Measurements from ENCODE around the gene ATXN1. TPM values are rescaled to one million over a fixed set of nuclear protein-coding genes. Genes with fewer than 3 reads are reported as not detected.

ATXN1 gene
- polyA plus RNA-seq, 1 donor (not counting 4 experiments of a cell fraction or from before 2014, with no cell fraction given): 9.7 TPM

DNA sequence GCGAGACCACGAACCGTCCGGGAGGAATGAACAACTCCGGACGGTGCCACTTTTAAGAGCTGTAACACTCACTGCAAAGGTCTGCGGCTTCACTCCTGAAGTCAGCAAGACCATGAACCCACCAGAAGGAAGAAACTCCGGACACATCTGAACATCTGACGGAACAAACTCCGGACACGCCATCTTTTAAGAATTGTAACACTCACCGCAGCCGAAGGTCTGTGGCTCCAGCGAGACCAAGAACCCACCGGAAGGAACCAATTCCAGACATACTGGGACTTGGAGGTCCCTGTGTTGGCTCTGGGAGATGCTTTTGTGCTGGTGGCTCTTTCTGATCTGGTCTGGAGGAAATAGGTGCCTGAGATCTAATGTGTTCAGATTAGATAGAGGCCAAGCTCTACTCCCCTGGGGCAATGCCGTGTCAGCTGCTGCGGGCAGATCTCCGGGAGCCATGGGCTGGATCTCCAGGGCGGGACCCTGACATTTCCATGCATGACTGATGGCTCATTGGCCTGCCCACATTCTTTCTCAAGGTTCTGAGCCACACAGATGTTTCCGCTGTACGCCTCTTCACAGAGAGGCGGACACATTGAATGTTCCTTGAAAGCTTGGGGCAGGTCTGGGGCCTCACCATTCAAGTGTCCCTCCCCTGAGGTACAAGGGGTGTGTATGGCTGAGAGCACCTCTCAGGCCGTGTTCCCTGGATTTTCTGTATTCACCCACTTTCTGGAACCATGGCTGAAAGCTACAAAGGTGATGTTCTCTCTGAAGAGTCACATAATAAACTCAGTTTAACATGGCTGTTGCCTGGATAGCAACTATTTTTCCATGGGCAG is 493.6 kb downstream of the ATXN1 start:
- no peak overlapping the region for H3K27ac ChIP-seq (ENCODE audit: control insufficient read depth, insufficient read depth, low read length)
- FAIRE-seq (no peak), DNase-seq (ENCODE audit: low read depth, low spot score) (no peak)
- no peaks in the 10 kb centered on the region for H3K9me3 ChIP-seq (ENCODE audit: control insufficient read depth, low read depth, low read length)
- H3K79me2 ChIP-seq (ENCODE audit: control insufficient read depth, insufficient read depth, low read length): no peaks in the 10 kb centered on the region
- dilution Hi-C loops (cut with MboI; ENCODE audit: extremely low pct_ligation_motif_present, low sequenced_read_pairs): no loop called here
- no peak overlapping the region for H3K9ac ChIP-seq (ENCODE audit: control insufficient read depth, extremely low read depth, insufficient read depth, low read length)
- TF ChIP-seq CTCF (optimal IDR thresholded peaks at IDR 0.05 in 1 of 3, IDR thresholded peaks at IDR 0.05 in 1 of 3, conservative IDR thresholded peaks at IDR 0.05 in 1 of 3; ENCODE audit: extremely low read depth in 1 of 3, insufficient read depth in 2 of 3, low read length in 3 of 3) (no peak), EZH2 (IDR thresholded peaks at IDR 0.05; ENCODE audit: low read length) (no peak)
- H3K4me1 ChIP-seq (ENCODE audit: control insufficient read depth, extremely low read depth, insufficient read depth, low read length): no peaks in the 10 kb centered on the region
- H3K27me3 ChIP-seq (ENCODE audit: control insufficient read depth, extremely low read depth, insufficient read depth, low read length): no peaks in the 10 kb centered on the region
- no peak overlapping the region for H2AFZ ChIP-seq (ENCODE audit: control insufficient read depth, low read length)
- no peak overlapping the region for H3K4me3 ChIP-seq (ENCODE audit: control insufficient read depth in 2 of 3, extremely low read depth in 1 of 3, insufficient read depth in 2 of 3, low read depth in 1 of 3, low read length in 3 of 3)
- H3K9me1 ChIP-seq (ENCODE audit: control insufficient read depth, extremely low read depth, insufficient read depth, low read length): no peaks in the 10 kb centered on the region
- no peaks in the 10 kb centered on the region for H4K20me1 ChIP-seq (ENCODE audit: control insufficient read depth, extremely low read depth, insufficient read depth, low read length)
- H3K4me2 ChIP-seq (ENCODE audit: control insufficient read depth, extremely low read depth, insufficient read depth, low read depth, low read length): no peak overlapping the region
- H3K36me3 ChIP-seq (ENCODE audit: control insufficient read depth in 2 of 2, extremely low read depth in 1 of 2, insufficient read depth in 2 of 2, low read length in 2 of 2): no peaks in the 10 kb centered on the region

DNA sequence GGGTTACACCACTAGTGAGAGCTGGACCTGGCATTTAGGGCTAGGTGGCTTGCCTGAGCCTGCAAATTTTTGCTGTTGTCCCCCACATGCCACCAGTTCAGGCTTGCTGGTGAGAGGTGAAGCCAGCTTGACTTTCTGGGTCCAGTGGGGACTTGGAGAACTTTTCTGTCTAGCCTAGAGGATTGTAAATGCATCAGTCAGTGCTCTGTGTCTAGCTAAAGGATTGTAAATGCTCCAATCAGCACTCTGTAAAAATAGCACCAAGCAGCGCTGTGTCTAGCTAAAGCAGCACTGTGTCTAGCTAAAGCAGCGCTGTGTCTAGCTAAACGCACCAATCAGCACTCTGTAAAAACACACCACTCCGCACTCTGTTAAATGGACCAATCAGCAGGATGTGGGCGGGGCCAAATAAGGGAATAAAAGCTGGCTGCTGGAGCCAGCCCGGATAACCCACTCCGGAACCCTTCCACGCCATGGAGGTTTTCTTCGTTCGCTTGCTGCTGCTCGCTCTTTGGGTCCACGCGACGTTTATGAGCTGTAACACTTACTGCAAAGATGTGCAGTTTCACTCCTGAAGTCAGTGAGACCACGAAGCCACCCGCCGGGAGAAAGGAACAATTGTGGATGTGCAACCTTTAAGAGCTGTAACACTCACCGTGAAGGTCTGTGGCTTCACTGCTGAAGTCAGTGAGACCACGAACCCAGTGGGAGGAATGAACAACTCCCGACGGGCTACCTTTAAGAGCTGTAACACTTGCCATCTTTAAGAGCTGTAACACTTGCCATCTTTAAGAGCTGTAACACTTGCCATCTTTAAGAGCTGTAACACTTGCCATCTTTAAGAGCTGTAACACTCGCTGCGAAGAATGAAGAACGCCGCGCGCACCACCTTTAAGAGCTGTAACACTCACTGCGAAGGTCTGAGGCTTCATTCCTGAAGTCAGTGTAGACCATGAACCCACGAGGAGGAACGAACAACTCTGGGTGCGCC is 495.6 kb downstream of the ATXN1 start:
- DNase-seq (ENCODE audit: low read depth, low spot score): no peak
- no peaks in the 10 kb centered on the region for H3K27me3 ChIP-seq (ENCODE audit: control insufficient read depth, extremely low read depth, insufficient read depth, low read length)
- H3K9me3 ChIP-seq (ENCODE audit: control insufficient read depth, low read depth, low read length): no peaks in the 10 kb centered on the region
- H3K4me3 ChIP-seq (ENCODE audit: control insufficient read depth in 2 of 3, extremely low read depth in 1 of 3, insufficient read depth in 2 of 3, low read depth in 1 of 3, low read length in 3 of 3): no peak overlapping the region
- no peak overlapping the region for H3K27ac ChIP-seq (ENCODE audit: control insufficient read depth, insufficient read depth, low read length)
- no peak overlapping the region for H2AFZ ChIP-seq (ENCODE audit: control insufficient read depth, low read length)
- H3K4me2 ChIP-seq (ENCODE audit: control insufficient read depth, extremely low read depth, insufficient read depth, low read depth, low read length): no peak overlapping the region
- H3K4me1 ChIP-seq (ENCODE audit: control insufficient read depth, extremely low read depth, insufficient read depth, low read length): no peaks in the 10 kb centered on the region
- no peaks in the 10 kb centered on the region for H4K20me1 ChIP-seq (ENCODE audit: control insufficient read depth, extremely low read depth, insufficient read depth, low read length)
- dilution Hi-C loops (cut with MboI; ENCODE audit: extremely low pct_ligation_motif_present, low sequenced_read_pairs): no loop called here
- H3K9me1 ChIP-seq (ENCODE audit: control insufficient read depth, extremely low read depth, insufficient read depth, low read length): no peaks in the 10 kb centered on the region
- no peak for FAIRE-seq
- H3K36me3 ChIP-seq (ENCODE audit: control insufficient read depth in 2 of 2, extremely low read depth in 1 of 2, insufficient read depth in 2 of 2, low read length in 2 of 2): no peaks in the 10 kb centered on the region
- no peak overlapping the region for H3K9ac ChIP-seq (ENCODE audit: control insufficient read depth, extremely low read depth, insufficient read depth, low read length)
- no peaks in the 10 kb centered on the region for H3K79me2 ChIP-seq (ENCODE audit: control insufficient read depth, insufficient read depth, low read length)
- TF ChIP-seq EZH2 (IDR thresholded peaks at IDR 0.05; ENCODE audit: low read length): no peak
- TF ChIP-seq CTCF (optimal IDR thresholded peaks at IDR 0.05 in 1 of 3, IDR thresholded peaks at IDR 0.05 in 1 of 3, conservative IDR thresholded peaks at IDR 0.05 in 1 of 3; ENCODE audit: extremely low read depth in 1 of 3, insufficient read depth in 2 of 3, low read length in 3 of 3): no peak

Measured in keratinocyte (primary cell).